Measurements from ENCODE around the gene CIPC.
A peak's percentile ranks its signal among the peaks of the same experiment; 100 is the strongest.

DNA sequence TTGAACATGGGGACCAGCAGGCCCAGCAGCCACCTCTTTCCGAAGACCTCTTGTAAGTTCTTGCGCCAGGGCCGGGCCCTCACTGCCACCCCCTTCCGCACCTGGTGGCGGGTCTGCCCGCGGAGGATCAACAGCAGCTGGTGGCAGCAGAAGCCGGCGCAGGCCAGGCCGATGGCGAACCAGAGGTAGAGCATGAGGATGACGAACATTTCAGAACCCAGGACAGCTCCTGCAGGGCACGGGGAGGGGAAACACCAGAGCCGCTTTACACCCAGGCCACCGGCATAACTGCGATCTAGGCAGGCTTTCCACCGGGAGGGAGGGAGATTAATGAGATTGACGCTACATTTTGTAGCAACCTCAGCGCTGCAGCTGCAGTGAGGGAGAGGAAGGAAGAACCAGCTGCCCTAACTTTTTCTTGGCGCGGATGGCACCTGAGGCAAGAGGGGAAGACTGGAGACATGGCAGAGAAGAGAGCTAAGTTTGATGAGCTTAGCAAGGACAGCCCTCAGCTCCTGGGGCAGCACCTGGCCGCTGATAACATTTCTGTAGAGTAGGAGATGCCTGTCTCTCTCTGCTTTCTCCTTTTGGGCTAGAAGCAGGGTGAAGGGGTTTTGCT lies 35.8 kb downstream of the CIPC start:
- TF ChIP-seq YY1 (IDR thresholded peaks at IDR 0.05; ENCODE audit: extremely low read depth, insufficient replicate concordance, low read depth, low read length): no peak
- no peak for TF ChIP-seq CTCF (IDR thresholded peaks at IDR 0.05 in 2 of 3, conservative IDR thresholded peaks at IDR 0.05 in 1 of 3; ENCODE audit: borderline replicate concordance in 1 of 3, insufficient read depth in 1 of 3, low read depth in 2 of 3, low read length in 2 of 3)
- TF ChIP-seq POLR2AphosphoS5 (IDR thresholded peaks at IDR 0.05; ENCODE audit: low read depth, low read length): no peak
- TF ChIP-seq, protein P1, sequence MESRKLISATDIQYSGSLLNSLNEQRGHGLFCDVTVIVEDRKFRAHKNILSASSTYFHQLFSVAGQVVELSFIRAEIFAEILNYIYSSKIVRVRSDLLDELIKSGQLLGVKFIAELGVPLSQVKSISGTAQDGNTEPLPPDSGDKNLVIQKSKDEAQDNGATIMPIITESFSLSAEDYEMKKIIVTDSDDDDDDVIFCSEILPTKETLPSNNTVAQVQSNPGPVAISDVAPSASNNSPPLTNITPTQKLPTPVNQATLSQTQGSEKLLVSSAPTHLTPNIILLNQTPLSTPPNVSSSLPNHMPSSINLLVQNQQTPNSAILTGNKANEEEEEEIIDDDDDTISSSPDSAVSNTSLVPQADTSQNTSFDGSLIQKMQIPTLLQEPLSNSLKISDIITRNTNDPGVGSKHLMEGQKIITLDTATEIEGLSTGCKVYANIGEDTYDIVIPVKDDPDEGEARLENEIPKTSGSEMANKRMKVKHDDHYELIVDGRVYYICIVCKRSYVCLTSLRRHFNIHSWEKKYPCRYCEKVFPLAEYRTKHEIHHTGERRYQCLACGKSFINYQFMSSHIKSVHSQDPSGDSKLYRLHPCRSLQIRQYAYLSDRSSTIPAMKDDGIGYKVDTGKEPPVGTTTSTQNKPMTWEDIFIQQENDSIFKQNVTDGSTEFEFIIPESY (IDR thresholded peaks at IDR 0.05; ENCODE audit: extremely low read depth, insufficient replicate concordance, low read length): no peak
- TF ChIP-seq EZH2 (IDR thresholded peaks at IDR 0.05): no peak
- peak; percentile 76 for TF ChIP-seq REST (IDR thresholded peaks at IDR 0.05; ENCODE audit: low read depth)
- no peak for TF ChIP-seq SIN3A (IDR thresholded peaks at IDR 0.05; ENCODE audit: low read depth)
- no peak for TF ChIP-seq POLR2A (IDR thresholded peaks at IDR 0.05; ENCODE audit: borderline replicate concordance, extremely low read depth, insufficient read depth, insufficient read length)
- no peak for TF ChIP-seq ZNF274 (IDR thresholded peaks at IDR 0.05; ENCODE audit: low read depth, low read length)
- TF ChIP-seq JUND (IDR thresholded peaks at IDR 0.05): no peak
- TF ChIP-seq EZH2phosphoT487 (IDR thresholded peaks at IDR 0.05; ENCODE audit: borderline replicate concordance): no peak
